Stimulated activated memory B cell treated with anti-CD40 and anti-IgM and Interleukin-4, amounts not matched to agents 10 μg/mL and 1 μg/mL and 100 μg/mL, for 72 hours (primary cell): Measurements from ENCODE around the gene SNORC.

Experiments used
- ATAC-seq: fragments of 150-1000 bp; cut with Tn5 transposase; 2 replicates; pipeline ENCODE4 v1.10.0; 2021
- H3K27ac Mint-ChIP-seq: one replicate; pipeline ENCODE4 v1.8.0; 2022; ENCODE audit warnings: mild to moderate bottlenecking, mixed read lengths
- H3K27me3 Mint-ChIP-seq: one replicate; pipeline ENCODE4 v1.8.0; 2022; ENCODE audit warnings: mixed read lengths
- H3K36me3 Mint-ChIP-seq: one replicate; pipeline ENCODE4 v1.8.0; 2022; ENCODE audit warnings: mixed read lengths
- H3K4me1 Mint-ChIP-seq: one replicate; pipeline ENCODE4 v1.8.0; 2022; ENCODE audit warnings: mixed read lengths
- H3K4me3 Mint-ChIP-seq: one replicate; pipeline ENCODE4 v1.8.0; 2022; ENCODE audit warnings: mild to moderate bottlenecking, moderate library complexity, mixed read lengths
- H3K9me3 Mint-ChIP-seq: one replicate; pipeline ENCODE4 v1.8.0; 2022; ENCODE audit warnings: mixed read lengths

Gene SNORC

GRCh38 chr2:232859385-232859916 is 10.6 kb upstream of the SNORC start:
- ATAC-seq, result no peak
- no peaks in the 10 kb centered on the region for H3K9me3 Mint-ChIP-seq
- no peak overlapping the region for H3K4me3 Mint-ChIP-seq
- H3K27ac Mint-ChIP-seq, result peak overlapping the region; percentile 24
- no peaks in the 10 kb centered on the region for H3K4me1 Mint-ChIP-seq
- H3K36me3 Mint-ChIP-seq, result peaks cover 39% of the 10 kb centered on the region
- H3K27me3 Mint-ChIP-seq, result no peaks in the 10 kb centered on the region

- H3K4me3 Mint-ChIP-seq, result no peak overlapping the region
- peaks cover 36% of the 10 kb centered on the region for H3K36me3 Mint-ChIP-seq
- H3K27ac Mint-ChIP-seq, result no peak overlapping the region
- ATAC-seq, result no peak
- H3K9me3 Mint-ChIP-seq, result no peaks in the 10 kb centered on the region
- H3K27me3 Mint-ChIP-seq, result no peaks in the 10 kb centered on the region
- no peaks in the 10 kb centered on the region for H3K4me1 Mint-ChIP-seq
Measured at GRCh38 chr2:232860593-232861241, 9.3 kb upstream of the SNORC start.

GRCh38 chr2:232861353-232861752 is 8.7 kb upstream of the SNORC start:
- H3K27ac Mint-ChIP-seq, result no peak overlapping the region
- no peak overlapping the region for H3K4me3 Mint-ChIP-seq
- ATAC-seq, result no peak
- H3K36me3 Mint-ChIP-seq, result peaks cover 29% of the 10 kb centered on the region
- H3K4me1 Mint-ChIP-seq, result no peaks in the 10 kb centered on the region
- no peaks in the 10 kb centered on the region for H3K27me3 Mint-ChIP-seq
- H3K9me3 Mint-ChIP-seq, result no peaks in the 10 kb centered on the region

- H3K4me3 Mint-ChIP-seq, result no peak overlapping the region
- peaks cover 2% of the 10 kb centered on the region for H3K4me1 Mint-ChIP-seq
- no peaks in the 10 kb centered on the region for H3K9me3 Mint-ChIP-seq
- ATAC-seq, result no peak
- no peaks in the 10 kb centered on the region for H3K27me3 Mint-ChIP-seq
- H3K36me3 Mint-ChIP-seq, result peaks cover 11% of the 10 kb centered on the region
- H3K27ac Mint-ChIP-seq, result no peak overlapping the region
Measured at GRCh38 chr2:232863996-232864395, 6.1 kb upstream of the SNORC start.

- no peaks in the 10 kb centered on the region for H3K27me3 Mint-ChIP-seq
- no peak for ATAC-seq
- no peaks in the 10 kb centered on the region for H3K9me3 Mint-ChIP-seq
- H3K4me3 Mint-ChIP-seq, result no peak overlapping the region
- H3K27ac Mint-ChIP-seq, result no peak overlapping the region
- peaks cover under 1% of the 10 kb centered on the region for H3K36me3 Mint-ChIP-seq
- peaks cover 7% of the 10 kb centered on the region for H3K4me1 Mint-ChIP-seq
Measured at GRCh38 chr2:232865165-232865564, 4.9 kb upstream of the SNORC start.

GRCh38 chr2:232866104-232866503 is 4.0 kb upstream of the SNORC start:
- H3K27ac Mint-ChIP-seq, result no peak overlapping the region
- H3K4me3 Mint-ChIP-seq, result no peak overlapping the region
- no peak for ATAC-seq

GRCh38 chr2:232869138-232870017 is 686 bp upstream of the SNORC start:
- ATAC-seq, result no peak
- Mint-ChIP-seq H3K27me3 (peaks cover 1% of the 10 kb centered on the region), H3K4me3 (no peak overlapping the region), H3K9me3 (no peaks in the 10 kb centered on the region), H3K27ac (no peak overlapping the region), H3K36me3 (peaks cover 8% of the 10 kb centered on the region), H3K4me1 (peaks cover 7% of the 10 kb centered on the region)

More at GRCh38 chr2:232866104-232866503, 4.0 kb upstream of the SNORC start:
- peaks cover 8% of the 10 kb centered on the region for H3K36me3 Mint-ChIP-seq
- no peaks in the 10 kb centered on the region for H3K9me3 Mint-ChIP-seq
- H3K27me3 Mint-ChIP-seq, result no peaks in the 10 kb centered on the region
- peaks cover 7% of the 10 kb centered on the region for H3K4me1 Mint-ChIP-seq

- no peaks in the 10 kb centered on the region for H3K9me3 Mint-ChIP-seq
- peaks cover 8% of the 10 kb centered on the region for H3K36me3 Mint-ChIP-seq
Measured at GRCh38 chr2:232870766-232871371, 805 bp downstream of the SNORC start.

GRCh38 chr2:232871418-232871834 is 1.4 kb downstream of the SNORC start:
- ATAC-seq, result no peak
- peaks cover 8% of the 10 kb centered on the region for H3K36me3 Mint-ChIP-seq
- no peak overlapping the region for H3K27ac Mint-ChIP-seq
- peaks cover 18% of the 10 kb centered on the region for H3K4me1 Mint-ChIP-seq
- H3K4me3 Mint-ChIP-seq, result no peak overlapping the region
- peaks cover 17% of the 10 kb centered on the region for H3K27me3 Mint-ChIP-seq
- no peaks in the 10 kb centered on the region for H3K9me3 Mint-ChIP-seq

More at GRCh38 chr2:232870766-232871371, 805 bp downstream of the SNORC start:
- no peak overlapping the region for H3K27ac Mint-ChIP-seq
- peaks cover 16% of the 10 kb centered on the region for H3K27me3 Mint-ChIP-seq
- no peak overlapping the region for H3K4me3 Mint-ChIP-seq
- H3K4me1 Mint-ChIP-seq, result peaks cover 18% of the 10 kb centered on the region
- ATAC-seq, result no peak

GRCh38 chr2:232871835-232872736 is 2.0 kb downstream of the SNORC start:
- Mint-ChIP-seq H3K36me3 (peaks cover 8% of the 10 kb centered on the region), H3K27me3 (peaks cover 17% of the 10 kb centered on the region), H3K27ac (no peak overlapping the region), H3K9me3 (no peaks in the 10 kb centered on the region), H3K4me1 (peaks cover 18% of the 10 kb centered on the region), H3K4me3 (no peak overlapping the region)
- ATAC-seq, result no peak

- no peak for ATAC-seq
- Mint-ChIP-seq H3K27ac (no peak overlapping the region), H3K36me3 (peaks cover 8% of the 10 kb centered on the region), H3K27me3 (peaks cover 17% of the 10 kb centered on the region), H3K9me3 (no peaks in the 10 kb centered on the region), H3K4me3 (no peak overlapping the region), H3K4me1 (peaks cover 18% of the 10 kb centered on the region)
Measured at GRCh38 chr2:232872826-232873225, 2.8 kb downstream of the SNORC start.

GRCh38 chr2:232873292-232873908 is 3.3 kb downstream of the SNORC start:
- H3K4me3 Mint-ChIP-seq, result no peak overlapping the region
- H3K36me3 Mint-ChIP-seq, result peaks cover 8% of the 10 kb centered on the region
- peaks cover 18% of the 10 kb centered on the region for H3K4me1 Mint-ChIP-seq
- no peak overlapping the region for H3K27ac Mint-ChIP-seq
- no peaks in the 10 kb centered on the region for H3K9me3 Mint-ChIP-seq
- H3K27me3 Mint-ChIP-seq, result peaks cover 17% of the 10 kb centered on the region
- ATAC-seq, result no peak

GRCh38 chr2:232873909-232874641 is 4.0 kb downstream of the SNORC start:
- no peaks in the 10 kb centered on the region for H3K9me3 Mint-ChIP-seq
- peaks cover 17% of the 10 kb centered on the region for H3K27me3 Mint-ChIP-seq
- no peak overlapping the region for H3K4me3 Mint-ChIP-seq
- no peak for ATAC-seq
- H3K27ac Mint-ChIP-seq, result no peak overlapping the region
- H3K36me3 Mint-ChIP-seq, result peaks cover 8% of the 10 kb centered on the region
- peaks cover 15% of the 10 kb centered on the region for H3K4me1 Mint-ChIP-seq
